Measurements from ENCODE around the gene IMPA2.
A peak's percentile ranks its signal among the peaks of the same experiment; 100 is the strongest.

The IMPA2 gene

DNA sequence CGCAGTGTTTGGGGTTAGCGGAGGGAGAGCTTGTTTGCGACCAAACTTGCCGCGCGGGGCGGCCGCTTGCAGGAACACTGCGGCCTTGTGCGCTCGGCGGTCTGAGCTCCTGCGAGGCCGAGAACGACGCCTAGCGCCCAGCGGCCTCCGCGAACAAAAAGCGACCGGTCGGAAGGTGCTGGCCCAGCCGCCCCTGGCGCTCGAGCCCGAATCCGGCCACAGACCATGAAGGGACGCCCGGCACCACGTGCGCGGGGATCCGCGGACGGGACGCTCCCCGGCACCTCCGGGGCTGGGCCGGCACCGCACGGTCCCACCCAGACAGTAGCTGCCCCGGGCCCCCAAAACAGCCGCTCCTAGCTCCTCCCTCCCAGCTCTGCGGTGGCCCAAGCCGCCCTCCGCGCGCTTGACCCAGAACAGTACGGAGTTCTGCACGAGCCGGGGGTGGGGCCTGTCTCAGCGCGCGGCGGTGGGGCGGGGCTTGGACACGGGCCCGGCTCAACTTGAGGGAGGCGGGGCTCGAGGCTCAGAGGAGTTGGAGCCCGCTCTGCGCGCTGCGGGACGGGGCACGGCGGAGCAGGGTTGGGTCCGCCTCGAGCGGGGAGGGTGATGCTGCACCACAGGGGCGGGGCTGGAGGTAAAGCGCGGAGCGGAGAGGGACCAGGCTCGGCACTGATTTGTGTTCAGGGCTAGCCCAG lies 664 bp upstream of the IMPA2 start (continued):
- TF ChIP-seq, protein P1, sequence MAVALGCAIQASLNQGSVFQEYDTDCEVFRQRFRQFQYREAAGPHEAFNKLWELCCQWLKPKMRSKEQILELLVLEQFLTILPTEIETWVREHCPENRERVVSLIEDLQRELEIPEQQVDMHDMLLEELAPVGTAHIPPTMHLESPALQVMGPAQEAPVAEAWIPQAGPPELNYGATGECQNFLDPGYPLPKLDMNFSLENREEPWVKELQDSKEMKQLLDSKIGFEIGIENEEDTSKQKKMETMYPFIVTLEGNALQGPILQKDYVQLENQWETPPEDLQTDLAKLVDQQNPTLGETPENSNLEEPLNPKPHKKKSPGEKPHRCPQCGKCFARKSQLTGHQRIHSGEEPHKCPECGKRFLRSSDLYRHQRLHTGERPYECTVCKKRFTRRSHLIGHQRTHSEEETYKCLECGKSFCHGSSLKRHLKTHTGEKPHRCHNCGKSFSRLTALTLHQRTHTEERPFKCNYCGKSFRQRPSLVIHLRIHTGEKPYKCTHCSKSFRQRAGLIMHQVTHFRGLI (tag by site-specific recombination; IDR thresholded peaks at IDR 0.05), result peak; percentile 17; the same call in 1 of the 2 replicates
- TF ChIP-seq KLF8 (tag by site-specific recombination; IDR thresholded peaks at IDR 0.05), result peak; percentile 94
- TF ChIP-seq, protein P2, sequence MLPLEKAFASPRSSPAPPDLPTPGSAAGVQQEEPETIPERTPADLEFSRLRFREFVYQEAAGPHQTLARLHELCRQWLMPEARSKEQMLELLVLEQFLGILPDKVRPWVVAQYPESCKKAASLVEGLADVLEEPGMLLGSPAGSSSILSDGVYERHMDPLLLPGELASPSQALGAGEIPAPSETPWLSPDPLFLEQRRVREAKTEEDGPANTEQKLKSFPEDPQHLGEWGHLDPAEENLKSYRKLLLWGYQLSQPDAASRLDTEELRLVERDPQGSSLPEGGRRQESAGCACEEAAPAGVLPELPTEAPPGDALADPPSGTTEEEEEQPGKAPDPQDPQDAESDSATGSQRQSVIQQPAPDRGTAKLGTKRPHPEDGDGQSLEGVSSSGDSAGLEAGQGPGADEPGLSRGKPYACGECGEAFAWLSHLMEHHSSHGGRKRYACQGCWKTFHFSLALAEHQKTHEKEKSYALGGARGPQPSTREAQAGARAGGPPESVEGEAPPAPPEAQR (tag by site-specific recombination; IDR thresholded peaks at IDR 0.05), result no peak
- peak; percentile 98 for TF ChIP-seq ZFP37 (tag by site-specific recombination; IDR thresholded peaks at IDR 0.05)
- peak; percentile 52; the same call in 1 of the 2 replicates for TF ChIP-seq ZNF76 (tag by site-specific recombination; IDR thresholded peaks at IDR 0.05; ENCODE audit: borderline replicate concordance, low read depth)
- peak; percentile 94 for TF ChIP-seq ZBTB8A (tag by site-specific recombination; IDR thresholded peaks at IDR 0.05)
- TF ChIP-seq ZNF416 (tag by site-specific recombination; IDR thresholded peaks at IDR 0.05), result no peak
- TF ChIP-seq ZNF501 (tag by site-specific recombination; IDR thresholded peaks at IDR 0.05), result peak; percentile 97
- 0 out of 2 replicates have a peak, but pooled peaks have one; percentile 58 for TF ChIP-seq ZNF843 (tag by site-specific recombination; IDR thresholded peaks at IDR 0.05)
- TF ChIP-seq, protein P3, sequence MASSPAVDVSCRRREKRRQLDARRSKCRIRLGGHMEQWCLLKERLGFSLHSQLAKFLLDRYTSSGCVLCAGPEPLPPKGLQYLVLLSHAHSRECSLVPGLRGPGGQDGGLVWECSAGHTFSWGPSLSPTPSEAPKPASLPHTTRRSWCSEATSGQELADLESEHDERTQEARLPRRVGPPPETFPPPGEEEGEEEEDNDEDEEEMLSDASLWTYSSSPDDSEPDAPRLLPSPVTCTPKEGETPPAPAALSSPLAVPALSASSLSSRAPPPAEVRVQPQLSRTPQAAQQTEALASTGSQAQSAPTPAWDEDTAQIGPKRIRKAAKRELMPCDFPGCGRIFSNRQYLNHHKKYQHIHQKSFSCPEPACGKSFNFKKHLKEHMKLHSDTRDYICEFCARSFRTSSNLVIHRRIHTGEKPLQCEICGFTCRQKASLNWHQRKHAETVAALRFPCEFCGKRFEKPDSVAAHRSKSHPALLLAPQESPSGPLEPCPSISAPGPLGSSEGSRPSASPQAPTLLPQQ (tag by site-specific recombination; IDR thresholded peaks at IDR 0.05), result peak; percentile 93
- no peak for TF ChIP-seq ZSCAN23 (tag by site-specific recombination; IDR thresholded peaks at IDR 0.05)
- TF ChIP-seq KLF7 (tag by site-specific recombination; IDR thresholded peaks at IDR 0.05; ENCODE audit: borderline replicate concordance), result no peak; the same call in 1 of the 2 replicates
- TF ChIP-seq KLF1 (tag by site-specific recombination; IDR thresholded peaks at IDR 0.05), result peak; percentile 81
- no peak for TF ChIP-seq ZNF174 (tag by site-specific recombination; IDR thresholded peaks at IDR 0.05)
- TF ChIP-seq, protein P4, sequence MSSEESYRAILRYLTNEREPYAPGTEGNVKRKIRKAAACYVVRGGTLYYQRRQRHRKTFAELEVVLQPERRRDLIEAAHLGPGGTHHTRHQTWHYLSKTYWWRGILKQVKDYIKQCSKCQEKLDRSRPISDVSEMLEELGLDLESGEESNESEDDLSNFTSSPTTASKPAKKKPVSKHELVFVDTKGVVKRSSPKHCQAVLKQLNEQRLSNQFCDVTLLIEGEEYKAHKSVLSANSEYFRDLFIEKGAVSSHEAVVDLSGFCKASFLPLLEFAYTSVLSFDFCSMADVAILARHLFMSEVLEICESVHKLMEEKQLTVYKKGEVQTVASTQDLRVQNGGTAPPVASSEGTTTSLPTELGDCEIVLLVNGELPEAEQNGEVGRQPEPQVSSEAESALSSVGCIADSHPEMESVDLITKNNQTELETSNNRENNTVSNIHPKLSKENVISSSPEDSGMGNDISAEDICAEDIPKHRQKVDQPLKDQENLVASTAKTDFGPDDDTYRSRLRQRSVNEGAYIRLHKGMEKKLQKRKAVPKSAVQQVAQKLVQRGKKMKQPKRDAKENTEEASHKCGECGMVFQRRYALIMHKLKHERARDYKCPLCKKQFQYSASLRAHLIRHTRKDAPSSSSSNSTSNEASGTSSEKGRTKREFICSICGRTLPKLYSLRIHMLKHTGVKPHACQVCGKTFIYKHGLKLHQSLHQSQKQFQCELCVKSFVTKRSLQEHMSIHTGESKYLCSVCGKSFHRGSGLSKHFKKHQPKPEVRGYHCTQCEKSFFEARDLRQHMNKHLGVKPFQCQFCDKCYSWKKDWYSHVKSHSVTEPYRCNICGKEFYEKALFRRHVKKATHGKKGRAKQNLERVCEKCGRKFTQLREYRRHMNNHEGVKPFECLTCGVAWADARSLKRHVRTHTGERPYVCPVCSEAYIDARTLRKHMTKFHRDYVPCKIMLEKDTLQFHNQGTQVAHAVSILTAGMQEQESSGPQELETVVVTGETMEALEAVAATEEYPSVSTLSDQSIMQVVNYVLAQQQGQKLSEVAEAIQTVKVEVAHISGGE (tag by site-specific recombination; conservative IDR thresholded peaks at IDR 0.05; ENCODE audit: low read depth), result peak; percentile 52
- TF ChIP-seq ZNF324 (tag by site-specific recombination; IDR thresholded peaks at IDR 0.05), result peak; percentile 32; the same call in 1 of the 2 replicates
- peak; percentile 62; the same call in 1 of the 2 replicates for TF ChIP-seq ZNF792 (tag by site-specific recombination; IDR thresholded peaks at IDR 0.05)
- TF ChIP-seq ZFP69B (tag by site-specific recombination; IDR thresholded peaks at IDR 0.05), result peak; percentile 35
- no peak for TF ChIP-seq ZNF701 (tag by site-specific recombination; IDR thresholded peaks at IDR 0.05)
- no peak for TF ChIP-seq ZNF776 (tag by site-specific recombination; IDR thresholded peaks at IDR 0.05; ENCODE audit: borderline replicate concordance)
- peak; percentile 65; the same call in 1 of the 2 replicates for TF ChIP-seq ZNF24 (tag by site-specific recombination; IDR thresholded peaks at IDR 0.05)
- TF ChIP-seq ZNF596 (tag by site-specific recombination; IDR thresholded peaks at IDR 0.05), result peak; percentile 57; the same call in 1 of the 2 replicates
- TF ChIP-seq ZNF610 (tag by site-specific recombination; IDR thresholded peaks at IDR 0.05; ENCODE audit: borderline replicate concordance), result peak; percentile 90
- TF ChIP-seq, protein P5, sequence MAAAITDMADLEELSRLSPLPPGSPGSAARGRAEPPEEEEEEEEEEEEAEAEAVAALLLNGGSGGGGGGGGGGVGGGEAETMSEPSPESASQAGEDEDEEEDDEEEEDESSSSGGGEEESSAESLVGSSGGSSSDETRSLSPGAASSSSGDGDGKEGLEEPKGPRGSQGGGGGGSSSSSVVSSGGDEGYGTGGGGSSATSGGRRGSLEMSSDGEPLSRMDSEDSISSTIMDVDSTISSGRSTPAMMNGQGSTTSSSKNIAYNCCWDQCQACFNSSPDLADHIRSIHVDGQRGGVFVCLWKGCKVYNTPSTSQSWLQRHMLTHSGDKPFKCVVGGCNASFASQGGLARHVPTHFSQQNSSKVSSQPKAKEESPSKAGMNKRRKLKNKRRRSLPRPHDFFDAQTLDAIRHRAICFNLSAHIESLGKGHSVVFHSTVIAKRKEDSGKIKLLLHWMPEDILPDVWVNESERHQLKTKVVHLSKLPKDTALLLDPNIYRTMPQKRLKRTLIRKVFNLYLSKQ (tag by site-specific recombination; IDR thresholded peaks at IDR 0.05; ENCODE audit: borderline replicate concordance), result no peak
- TF ChIP-seq ZNF529 (tag by site-specific recombination; IDR thresholded peaks at IDR 0.05; ENCODE audit: insufficient replicate concordance), result no peak
- TF ChIP-seq, protein P6, sequence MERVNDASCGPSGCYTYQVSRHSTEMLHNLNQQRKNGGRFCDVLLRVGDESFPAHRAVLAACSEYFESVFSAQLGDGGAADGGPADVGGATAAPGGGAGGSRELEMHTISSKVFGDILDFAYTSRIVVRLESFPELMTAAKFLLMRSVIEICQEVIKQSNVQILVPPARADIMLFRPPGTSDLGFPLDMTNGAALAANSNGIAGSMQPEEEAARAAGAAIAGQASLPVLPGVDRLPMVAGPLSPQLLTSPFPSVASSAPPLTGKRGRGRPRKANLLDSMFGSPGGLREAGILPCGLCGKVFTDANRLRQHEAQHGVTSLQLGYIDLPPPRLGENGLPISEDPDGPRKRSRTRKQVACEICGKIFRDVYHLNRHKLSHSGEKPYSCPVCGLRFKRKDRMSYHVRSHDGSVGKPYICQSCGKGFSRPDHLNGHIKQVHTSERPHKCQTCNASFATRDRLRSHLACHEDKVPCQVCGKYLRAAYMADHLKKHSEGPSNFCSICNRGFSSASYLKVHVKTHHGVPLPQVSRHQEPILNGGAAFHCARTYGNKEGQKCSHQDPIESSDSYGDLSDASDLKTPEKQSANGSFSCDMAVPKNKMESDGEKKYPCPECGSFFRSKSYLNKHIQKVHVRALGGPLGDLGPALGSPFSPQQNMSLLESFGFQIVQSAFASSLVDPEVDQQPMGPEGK (tag by site-specific recombination; IDR thresholded peaks at IDR 0.05), result peak; percentile 93
- peak; percentile 68; the same call in 1 of the 2 replicates for TF ChIP-seq OSR2 (tag by site-specific recombination; IDR thresholded peaks at IDR 0.05)
- TF ChIP-seq ZBTB21 (tag by site-specific recombination; IDR thresholded peaks at IDR 0.05), result no peak

Data from HEK293 (cell line).